GM19395 (cell line): ENCODE data around the gene ZAP70.

ENCODE experiments used
- ATAC-seq: cut with Tn5 transposase; IDR thresholded peaks from one replicate; pipeline ENCODE4 v1.9.1; 2021; ENCODE audit warnings: mild to moderate bottlenecking, moderate library complexity; ENCODE audit not compliant: unreplicated experiment

ZAP70 gene

GRCh38 chr2:97715951-97716694, 2.7 kb downstream of the ZAP70 start:
- no peak for ATAC-seq

- ATAC-seq, result no peak
Observed at GRCh38 chr2:97716695-97717612, 3.6 kb downstream of the ZAP70 start.

- no peak for ATAC-seq
Observed at GRCh38 chr2:97717613-97717995, 4.2 kb downstream of the ZAP70 start.

- ATAC-seq, result no peak
Observed at GRCh38 chr2:97718051-97718882, 4.9 kb downstream of the ZAP70 start.

- ATAC-seq, result no peak
Observed at GRCh38 chr2:97718942-97719341, 5.6 kb downstream of the ZAP70 start.

GRCh38 chr2:97719362-97720155, 6.2 kb downstream of the ZAP70 start:
- no peak for ATAC-seq

GRCh38 chr2:97720746-97721145, 7.4 kb downstream of the ZAP70 start:
- no peak for ATAC-seq

GRCh38 chr2:97722227-97722626, 8.9 kb downstream of the ZAP70 start:
- no peak for ATAC-seq

GRCh38 chr2:97723156-97724072, 10.0 kb downstream of the ZAP70 start:
- no peak for ATAC-seq

GRCh38 chr2:97724073-97724410, 10.7 kb downstream of the ZAP70 start:
- ATAC-seq, result no peak

GRCh38 chr2:97724501-97724900, 11.1 kb downstream of the ZAP70 start:
- no peak for ATAC-seq

GRCh38 chr2:97724946-97725688, 11.7 kb downstream of the ZAP70 start:
- ATAC-seq, result no peak

- no peak for ATAC-seq
Observed at GRCh38 chr2:97726261-97727064, 13.1 kb downstream of the ZAP70 start.

- ATAC-seq, result no peak
Observed at GRCh38 chr2:97727296-97727695, 13.9 kb downstream of the ZAP70 start.

GRCh38 chr2:97728091-97728731, 14.8 kb downstream of the ZAP70 start:
- no peak for ATAC-seq

- ATAC-seq, result no peak
Observed at GRCh38 chr2:97730245-97730644, 16.9 kb downstream of the ZAP70 start.

- ATAC-seq, result no peak
Observed at GRCh38 chr2:97731274-97732020, 18.1 kb downstream of the ZAP70 start.
